ENCODE data around the gene TSHR.

GRCh38 chr14:80940146-80940545, 15.3 kb upstream of the TSHR start:
- TF ChIP-seq, protein P1, sequence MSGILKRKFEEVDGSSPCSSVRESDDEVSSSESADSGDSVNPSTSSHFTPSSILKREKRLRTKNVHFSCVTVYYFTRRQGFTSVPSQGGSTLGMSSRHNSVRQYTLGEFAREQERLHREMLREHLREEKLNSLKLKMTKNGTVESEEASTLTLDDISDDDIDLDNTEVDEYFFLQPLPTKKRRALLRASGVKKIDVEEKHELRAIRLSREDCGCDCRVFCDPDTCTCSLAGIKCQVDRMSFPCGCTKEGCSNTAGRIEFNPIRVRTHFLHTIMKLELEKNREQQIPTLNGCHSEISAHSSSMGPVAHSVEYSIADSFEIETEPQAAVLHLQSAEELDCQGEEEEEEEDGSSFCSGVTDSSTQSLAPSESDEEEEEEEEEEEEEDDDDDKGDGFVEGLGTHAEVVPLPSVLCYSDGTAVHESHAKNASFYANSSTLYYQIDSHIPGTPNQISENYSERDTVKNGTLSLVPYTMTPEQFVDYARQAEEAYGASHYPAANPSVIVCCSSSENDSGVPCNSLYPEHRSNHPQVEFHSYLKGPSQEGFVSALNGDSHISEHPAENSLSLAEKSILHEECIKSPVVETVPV (CRISPR knock-in tag; IDR thresholded peaks at IDR 0.05), result no peak
- TF ChIP-seq PATZ1 (CRISPR knock-in tag; IDR thresholded peaks at IDR 0.05; ENCODE audit: borderline replicate concordance) (no peak), RARB (CRISPR knock-in tag; IDR thresholded peaks at IDR 0.05) (no peak), ZNF565 (CRISPR knock-in tag; conservative IDR thresholded peaks at IDR 0.05; ENCODE audit: low read depth) (no peak), OSR1 (CRISPR knock-in tag; IDR thresholded peaks at IDR 0.05) (no peak), PPARA (CRISPR knock-in tag; IDR thresholded peaks at IDR 0.05; ENCODE audit: borderline replicate concordance) (no peak), SNAI2 (CRISPR knock-in tag; IDR thresholded peaks at IDR 0.05) (no peak), POU6F1 (CRISPR knock-in tag; IDR thresholded peaks at IDR 0.05; ENCODE audit: borderline replicate concordance, low read depth) (no peak)
- TF ChIP-seq, protein P2, sequence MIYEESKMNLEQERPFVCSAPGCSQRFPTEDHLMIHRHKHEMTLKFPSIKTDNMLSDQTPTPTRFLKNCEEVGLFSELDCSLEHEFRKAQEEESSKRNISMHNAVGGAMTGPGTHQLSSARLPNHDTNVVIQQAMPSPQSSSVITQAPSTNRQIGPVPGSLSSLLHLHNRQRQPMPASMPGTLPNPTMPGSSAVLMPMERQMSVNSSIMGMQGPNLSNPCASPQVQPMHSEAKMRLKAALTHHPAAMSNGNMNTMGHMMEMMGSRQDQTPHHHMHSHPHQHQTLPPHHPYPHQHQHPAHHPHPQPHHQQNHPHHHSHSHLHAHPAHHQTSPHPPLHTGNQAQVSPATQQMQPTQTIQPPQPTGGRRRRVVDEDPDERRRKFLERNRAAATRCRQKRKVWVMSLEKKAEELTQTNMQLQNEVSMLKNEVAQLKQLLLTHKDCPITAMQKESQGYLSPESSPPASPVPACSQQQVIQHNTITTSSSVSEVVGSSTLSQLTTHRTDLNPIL (CRISPR knock-in tag; IDR thresholded peaks at IDR 0.05; ENCODE audit: low read depth), result no peak

Measured in SK-N-SH treated with all-trans-retinoic acid at 6 μM for 48 hours (cell line).